ENCODE results near the gene PLK1.

The PLK1 gene

DNA sequence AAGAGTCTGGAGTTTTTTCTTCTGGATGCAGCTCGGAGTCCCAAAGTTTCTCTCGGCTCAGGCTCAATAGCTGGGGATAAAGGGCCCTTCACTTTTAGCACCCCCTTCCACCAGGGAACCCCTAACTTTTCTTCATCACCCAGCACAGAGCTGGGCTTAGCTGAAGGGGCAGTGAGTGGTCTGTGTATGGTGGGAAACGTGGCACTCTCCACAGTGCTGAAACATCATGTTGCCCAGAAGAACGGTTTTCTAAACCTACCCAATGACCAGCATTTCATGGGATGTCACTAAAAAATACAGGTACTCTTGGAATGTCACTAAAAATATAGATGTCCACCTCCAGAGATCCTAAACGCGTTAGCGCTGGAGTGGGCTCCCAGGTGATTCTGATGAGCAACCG lies 22.4 kb downstream of the PLK1 start:
- Histone ChIP-seq H4K20me1 (ENCODE audit: insufficient read depth, low read length) (no peaks in the 10 kb centered on the region), H3K9me2 (replicated peaks; ENCODE audit: insufficient read depth, low read length) (no peaks in the 10 kb centered on the region), H3K4me3 (ENCODE audit: low read length) (no peak overlapping the region), H2AFZ (ENCODE audit: low read length) (no peak overlapping the region), H3K27me3 (replicated peaks; ENCODE audit: insufficient read depth, low read length) (no peaks in the 10 kb centered on the region), H3K36me3 (replicated peaks; ENCODE audit: insufficient read depth, low read length) (no peaks in the 10 kb centered on the region), H3K9ac (ENCODE audit: low read length) (no peak overlapping the region), H3K27ac (ENCODE audit: low read length) (no peak overlapping the region), H3K4me2 (ENCODE audit: low read depth, low read length) (no peak overlapping the region), H3F3A (ENCODE audit: insufficient read depth, low read length) (no peaks in the 10 kb centered on the region), H3K9me3 (replicated peaks; ENCODE audit: insufficient read depth, low read length) (no peaks in the 10 kb centered on the region), H3K4me1 (ENCODE audit: low read length) (no peaks in the 10 kb centered on the region), H3K79me2 (ENCODE audit: low read length) (no peaks in the 10 kb centered on the region)
- no peak for DNase-seq
- TF ChIP-seq, protein P1, sequence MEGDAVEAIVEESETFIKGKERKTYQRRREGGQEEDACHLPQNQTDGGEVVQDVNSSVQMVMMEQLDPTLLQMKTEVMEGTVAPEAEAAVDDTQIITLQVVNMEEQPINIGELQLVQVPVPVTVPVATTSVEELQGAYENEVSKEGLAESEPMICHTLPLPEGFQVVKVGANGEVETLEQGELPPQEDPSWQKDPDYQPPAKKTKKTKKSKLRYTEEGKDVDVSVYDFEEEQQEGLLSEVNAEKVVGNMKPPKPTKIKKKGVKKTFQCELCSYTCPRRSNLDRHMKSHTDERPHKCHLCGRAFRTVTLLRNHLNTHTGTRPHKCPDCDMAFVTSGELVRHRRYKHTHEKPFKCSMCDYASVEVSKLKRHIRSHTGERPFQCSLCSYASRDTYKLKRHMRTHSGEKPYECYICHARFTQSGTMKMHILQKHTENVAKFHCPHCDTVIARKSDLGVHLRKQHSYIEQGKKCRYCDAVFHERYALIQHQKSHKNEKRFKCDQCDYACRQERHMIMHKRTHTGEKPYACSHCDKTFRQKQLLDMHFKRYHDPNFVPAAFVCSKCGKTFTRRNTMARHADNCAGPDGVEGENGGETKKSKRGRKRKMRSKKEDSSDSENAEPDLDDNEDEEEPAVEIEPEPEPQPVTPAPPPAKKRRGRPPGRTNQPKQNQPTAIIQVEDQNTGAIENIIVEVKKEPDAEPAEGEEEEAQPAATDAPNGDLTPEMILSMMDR (IDR thresholded peaks at IDR 0.05; ENCODE audit: low read length): no peak
- TF ChIP-seq EZH2phosphoT487 (IDR thresholded peaks at IDR 0.05; ENCODE audit: low read length) (no peak), EZH2 (optimal IDR thresholded peaks at IDR 0.05; ENCODE audit: low read depth, low read length) (no peak)

DNA sequence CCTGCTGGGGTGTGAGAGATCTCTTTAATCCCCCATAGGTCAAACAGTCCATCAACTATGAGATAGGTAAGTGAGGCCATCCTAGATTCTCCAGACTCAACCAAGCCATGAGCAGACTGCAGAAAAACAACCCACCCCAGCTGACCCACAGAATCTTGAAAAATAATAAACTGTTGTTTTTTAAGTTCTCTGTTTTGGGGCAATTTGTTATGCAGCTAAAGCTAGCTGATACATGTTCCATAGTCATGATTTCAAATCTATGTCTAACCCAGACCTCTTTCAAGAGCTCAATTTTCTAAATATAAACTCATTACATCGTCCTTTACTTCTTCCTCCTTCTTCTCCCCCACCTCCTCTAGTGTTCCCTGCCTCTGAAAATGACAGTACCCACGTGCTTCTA lies 24.3 kb downstream of the PLK1 start:
- TF ChIP-seq EZH2 (optimal IDR thresholded peaks at IDR 0.05; ENCODE audit: low read depth, low read length) (no peak), EZH2phosphoT487 (IDR thresholded peaks at IDR 0.05; ENCODE audit: low read length) (no peak)
- TF ChIP-seq, protein P1 (IDR thresholded peaks at IDR 0.05; ENCODE audit: low read length): no peak
- no peak overlapping the region for H3K4me3 ChIP-seq (ENCODE audit: low read length)
- H3K36me3 ChIP-seq (replicated peaks; ENCODE audit: insufficient read depth, low read length): no peaks in the 10 kb centered on the region
- no peaks in the 10 kb centered on the region for H3K79me2 ChIP-seq (ENCODE audit: low read length)
- no peaks in the 10 kb centered on the region for H3K4me1 ChIP-seq (ENCODE audit: low read length)
- H3K4me2 ChIP-seq (ENCODE audit: low read depth, low read length): no peak overlapping the region
- H2AFZ ChIP-seq (ENCODE audit: low read length): no peak overlapping the region
- H3F3A ChIP-seq (ENCODE audit: insufficient read depth, low read length): no peaks in the 10 kb centered on the region
- H3K27ac ChIP-seq (ENCODE audit: low read length): no peak overlapping the region
- no peak overlapping the region for H3K9ac ChIP-seq (ENCODE audit: low read length)
- H3K9me3 ChIP-seq (replicated peaks; ENCODE audit: insufficient read depth, low read length): no peaks in the 10 kb centered on the region
- H4K20me1 ChIP-seq (ENCODE audit: insufficient read depth, low read length): no peaks in the 10 kb centered on the region
- no peaks in the 10 kb centered on the region for H3K9me2 ChIP-seq (replicated peaks; ENCODE audit: insufficient read depth, low read length)
- no peaks in the 10 kb centered on the region for H3K27me3 ChIP-seq (replicated peaks; ENCODE audit: insufficient read depth, low read length)
- DNase-seq: no peak

DNA sequence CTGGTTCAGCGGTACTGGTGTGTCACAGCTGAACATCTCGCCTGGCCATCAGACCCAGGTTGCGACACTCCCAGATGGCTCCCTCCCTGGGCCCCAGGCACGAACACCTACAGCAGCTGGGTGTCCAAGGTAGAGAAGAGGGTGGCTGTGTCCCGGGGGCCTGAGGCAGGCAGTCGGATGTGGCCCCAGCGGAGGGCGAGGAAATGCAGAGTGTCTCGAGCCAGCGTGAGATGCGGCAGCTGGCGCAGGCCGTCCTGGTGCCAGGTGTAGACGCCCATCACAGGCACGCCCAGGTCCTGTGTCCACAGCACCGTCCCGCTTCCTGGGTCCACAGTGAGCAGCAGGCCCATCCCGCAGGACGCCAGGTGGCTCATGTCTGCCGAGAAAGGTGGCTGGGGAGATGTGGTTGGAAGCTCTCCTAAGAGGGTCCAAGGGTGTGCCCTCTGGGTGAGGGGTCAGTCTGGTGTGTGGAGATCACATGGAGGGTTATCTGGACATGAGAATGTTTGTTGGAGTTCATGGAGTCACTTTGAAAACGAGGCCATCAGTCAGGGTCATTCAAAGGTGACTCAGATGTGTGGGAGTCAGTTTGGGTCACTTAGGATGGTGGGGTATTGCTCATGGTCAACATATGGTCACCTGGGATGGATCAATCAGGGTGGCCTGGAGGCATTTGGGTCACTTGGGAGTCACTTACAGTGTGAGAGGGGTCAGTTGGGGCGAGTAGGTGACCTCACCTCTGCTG lies 26.3 kb downstream of the PLK1 start:
- Histone ChIP-seq H3F3A (ENCODE audit: insufficient read depth, low read length) (no peaks in the 10 kb centered on the region), H3K27ac (ENCODE audit: low read length) (no peak overlapping the region), H3K9ac (ENCODE audit: low read length) (no peak overlapping the region), H3K79me2 (ENCODE audit: low read length) (no peaks in the 10 kb centered on the region), H3K4me2 (ENCODE audit: low read depth, low read length) (no peak overlapping the region), H3K4me3 (ENCODE audit: low read length) (no peak overlapping the region), H4K20me1 (ENCODE audit: insufficient read depth, low read length) (no peaks in the 10 kb centered on the region), H3K27me3 (replicated peaks; ENCODE audit: insufficient read depth, low read length) (no peaks in the 10 kb centered on the region), H3K4me1 (ENCODE audit: low read length) (no peaks in the 10 kb centered on the region), H3K9me2 (replicated peaks; ENCODE audit: insufficient read depth, low read length) (no peaks in the 10 kb centered on the region), H2AFZ (ENCODE audit: low read length) (no peak overlapping the region), H3K9me3 (replicated peaks; ENCODE audit: insufficient read depth, low read length) (no peaks in the 10 kb centered on the region), H3K36me3 (replicated peaks; ENCODE audit: insufficient read depth, low read length) (no peaks in the 10 kb centered on the region)
- TF ChIP-seq EZH2phosphoT487 (IDR thresholded peaks at IDR 0.05; ENCODE audit: low read length): no peak
- TF ChIP-seq, protein P1 (IDR thresholded peaks at IDR 0.05; ENCODE audit: low read length): no peak
- TF ChIP-seq EZH2 (optimal IDR thresholded peaks at IDR 0.05; ENCODE audit: low read depth, low read length): no peak
- DNase-seq: no peak
